GM21619 (cell line): ENCODE data around the gene DRAXIN.

ENCODE experiments used
- ATAC-seq: cut with Tn5 transposase; IDR thresholded peaks from one replicate; pipeline ENCODE4 v1.9.1; 2021; ENCODE audit not compliant: unreplicated experiment

Gene DRAXIN

GRCh38 chr1:11707621-11708276 is 16.2 kb downstream of the DRAXIN start:
- no peak for ATAC-seq

DNA sequence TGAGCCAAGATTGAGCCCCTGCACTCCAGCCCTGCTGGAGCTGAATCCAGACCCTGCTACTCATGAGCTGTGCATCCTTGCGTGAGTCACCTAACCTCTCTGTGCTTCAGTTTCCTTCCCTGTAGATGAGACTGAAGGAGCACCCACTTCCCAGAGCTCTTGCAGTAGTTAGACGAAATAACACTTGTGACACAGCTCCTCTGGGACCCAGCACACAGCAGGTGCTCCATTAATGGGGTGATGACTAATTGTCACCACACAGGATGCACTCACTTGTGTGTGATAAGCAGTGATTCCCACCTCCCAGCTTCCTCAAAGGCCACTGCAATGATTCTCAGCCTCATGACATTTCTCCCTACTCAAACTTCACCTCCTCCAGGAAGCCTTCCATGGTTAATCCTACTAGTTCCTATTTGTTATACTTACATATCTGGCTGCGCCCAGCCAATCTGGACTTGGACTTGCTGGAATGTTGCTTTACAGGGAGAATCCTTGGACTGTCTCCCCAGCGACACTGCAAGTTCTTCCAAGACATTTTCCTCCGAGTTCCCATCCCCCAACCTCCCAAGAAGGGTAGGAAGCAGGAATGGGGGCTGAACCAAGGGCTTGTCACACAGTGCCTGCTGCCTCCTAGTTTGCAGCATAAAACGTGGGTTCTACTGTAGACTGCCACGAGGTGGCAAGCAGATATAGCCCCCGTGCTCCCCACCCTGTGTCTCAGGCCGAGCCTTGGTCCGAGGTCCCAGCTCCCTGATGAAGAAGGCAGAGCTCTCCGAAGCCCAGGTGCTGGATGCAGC is 17.2 kb downstream of the DRAXIN start:
- no peak for ATAC-seq

DNA sequence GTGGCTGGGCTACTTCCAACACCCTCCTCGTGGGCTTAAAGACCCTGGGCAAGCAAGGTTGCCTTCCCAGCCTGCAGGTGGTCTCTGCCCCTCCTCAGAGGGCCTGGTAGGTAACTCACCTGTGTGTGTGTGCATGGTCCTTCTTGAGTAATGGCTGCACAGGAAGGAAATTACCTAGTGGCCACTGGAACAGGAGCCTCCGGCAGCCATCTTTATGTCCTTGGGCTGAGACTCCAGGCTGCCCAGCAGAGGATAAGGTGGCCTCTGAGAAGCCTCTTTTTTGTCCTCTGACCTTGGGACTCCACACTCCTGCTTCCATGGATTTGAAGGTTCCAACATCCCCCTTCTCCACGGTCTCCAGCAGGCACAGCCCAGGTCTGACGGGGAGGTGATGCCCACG is 20.0 kb downstream of the DRAXIN start:
- ATAC-seq: no peak

DNA sequence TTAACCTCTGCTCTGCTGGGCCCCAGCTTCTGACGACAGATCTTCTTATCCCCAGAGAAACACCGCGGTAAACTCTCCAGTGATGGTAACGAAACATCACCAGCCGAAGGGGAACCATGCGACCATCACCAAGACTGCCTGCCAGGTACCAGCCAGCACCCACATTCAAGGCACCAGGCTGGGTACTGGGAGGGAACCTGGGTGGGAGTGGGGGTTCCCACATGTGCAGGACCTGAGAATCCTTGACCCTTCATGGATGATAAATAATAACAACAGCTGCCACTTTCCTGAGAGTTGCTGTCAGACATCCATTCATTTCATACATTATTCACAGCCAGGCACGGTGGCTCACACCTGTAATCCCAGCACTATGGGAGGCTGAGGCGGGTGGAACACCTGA is 20.8 kb downstream of the DRAXIN start:
- ATAC-seq: no peak

GRCh38 chr1:11713095-11713494 is 21.6 kb downstream of the DRAXIN start:
- no peak for ATAC-seq

- ATAC-seq: no peak
Measured at GRCh38 chr1:11714831-11715575, 23.5 kb downstream of the DRAXIN start.

DNA sequence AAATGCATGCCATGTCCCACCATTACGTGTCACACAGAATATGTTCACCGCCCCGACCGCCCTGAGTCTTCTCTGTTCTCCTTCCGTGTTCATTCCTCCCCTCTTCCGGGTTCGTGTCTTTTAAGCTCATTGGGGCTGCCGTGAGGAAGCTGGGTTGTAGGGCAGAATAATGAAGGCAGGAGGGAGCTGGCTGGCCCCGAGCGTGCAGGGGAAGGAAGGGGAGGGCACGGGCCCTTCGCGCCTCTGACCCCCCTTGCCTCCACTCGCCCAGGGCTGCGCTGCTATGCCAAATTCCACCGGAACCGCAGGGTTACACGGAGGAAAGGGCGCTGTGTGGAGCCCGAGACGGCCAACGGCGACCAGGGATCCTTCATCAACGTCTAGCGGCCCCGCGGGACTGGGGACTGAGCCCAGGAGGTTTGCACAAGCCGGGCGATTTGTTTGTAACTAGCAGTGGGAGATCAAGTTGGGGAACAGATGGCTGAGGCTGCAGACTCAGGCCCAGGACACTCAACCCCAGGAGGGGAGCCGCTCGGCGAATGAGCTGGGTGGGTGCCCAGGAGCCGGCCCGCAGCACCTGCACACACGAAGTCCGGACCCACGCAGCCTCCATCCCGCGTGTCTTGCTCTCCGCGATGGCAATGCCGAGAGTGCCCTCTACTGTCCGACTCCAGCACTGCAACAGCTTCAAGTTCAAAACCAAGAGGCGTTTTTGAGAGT is 28.0 kb downstream of the DRAXIN start:
- ATAC-seq: peak; percentile 51

GRCh38 chr1:11720033-11720376 is 28.5 kb downstream of the DRAXIN start:
- no peak for ATAC-seq

DNA sequence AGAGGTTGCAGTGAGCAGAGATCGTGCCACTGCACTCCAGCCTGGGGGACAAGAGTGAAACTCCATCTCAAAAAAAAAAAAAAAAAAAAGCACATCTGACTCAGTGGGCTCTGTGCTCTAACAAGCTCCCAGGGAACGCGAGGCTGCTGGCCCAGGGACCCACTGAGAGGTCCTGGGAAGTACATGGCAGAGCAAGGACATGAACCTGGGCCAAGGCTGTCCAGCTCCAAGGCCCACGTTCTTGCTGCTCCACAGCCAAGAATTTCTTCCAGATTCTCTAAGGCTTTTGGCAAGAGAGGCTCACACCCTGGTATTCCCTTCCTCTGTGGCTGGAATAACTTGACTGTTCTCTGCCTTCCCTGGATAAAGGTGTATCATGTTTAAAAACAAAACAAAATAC is 29.0 kb downstream of the DRAXIN start:
- no peak for ATAC-seq

GRCh38 chr1:11721311-11721710 is 29.8 kb downstream of the DRAXIN start:
- ATAC-seq: no peak

GRCh38 chr1:11722538-11722937 is 31.0 kb downstream of the DRAXIN start:
- ATAC-seq: no peak

DNA sequence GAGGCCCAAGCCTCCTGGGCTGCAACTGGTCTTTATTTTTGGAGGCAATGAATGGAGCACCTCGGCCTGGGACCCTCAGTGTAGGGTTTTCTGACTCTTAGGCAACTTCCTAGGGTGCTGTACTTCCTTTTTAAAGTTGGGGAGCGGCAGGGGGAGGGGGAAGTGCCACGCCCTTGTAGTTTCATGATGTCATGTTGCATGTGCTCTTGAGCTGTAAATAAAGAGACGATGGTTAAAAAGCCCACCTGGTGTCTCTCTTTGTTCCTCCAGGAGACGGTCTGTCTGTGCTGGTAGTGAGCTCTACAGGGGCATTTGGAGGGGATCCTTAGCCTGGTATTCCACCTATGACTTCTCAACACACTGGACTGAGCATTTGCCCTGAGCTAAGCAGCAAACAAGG is 34.1 kb downstream of the DRAXIN start:
- ATAC-seq: no peak

DNA sequence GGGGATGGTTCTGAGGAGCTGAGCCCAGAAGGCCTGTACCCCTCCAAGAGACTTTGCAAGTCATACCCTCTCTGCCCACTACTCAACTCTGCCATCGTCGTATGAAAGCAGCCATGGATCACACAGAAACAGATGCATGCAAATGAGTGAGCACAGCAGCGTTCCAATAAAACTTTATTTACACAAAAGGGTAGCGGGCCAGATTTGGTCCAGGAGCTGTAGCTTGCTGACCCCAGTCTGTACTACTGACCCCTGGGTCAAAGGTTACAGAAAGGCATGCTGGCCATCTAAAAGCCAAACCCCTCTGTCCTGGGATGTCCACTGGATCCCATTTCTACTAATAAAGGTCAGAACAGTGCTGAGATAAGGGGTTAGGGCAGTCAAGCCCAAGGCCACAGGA is 35.6 kb downstream of the DRAXIN start:
- ATAC-seq: no peak

DNA sequence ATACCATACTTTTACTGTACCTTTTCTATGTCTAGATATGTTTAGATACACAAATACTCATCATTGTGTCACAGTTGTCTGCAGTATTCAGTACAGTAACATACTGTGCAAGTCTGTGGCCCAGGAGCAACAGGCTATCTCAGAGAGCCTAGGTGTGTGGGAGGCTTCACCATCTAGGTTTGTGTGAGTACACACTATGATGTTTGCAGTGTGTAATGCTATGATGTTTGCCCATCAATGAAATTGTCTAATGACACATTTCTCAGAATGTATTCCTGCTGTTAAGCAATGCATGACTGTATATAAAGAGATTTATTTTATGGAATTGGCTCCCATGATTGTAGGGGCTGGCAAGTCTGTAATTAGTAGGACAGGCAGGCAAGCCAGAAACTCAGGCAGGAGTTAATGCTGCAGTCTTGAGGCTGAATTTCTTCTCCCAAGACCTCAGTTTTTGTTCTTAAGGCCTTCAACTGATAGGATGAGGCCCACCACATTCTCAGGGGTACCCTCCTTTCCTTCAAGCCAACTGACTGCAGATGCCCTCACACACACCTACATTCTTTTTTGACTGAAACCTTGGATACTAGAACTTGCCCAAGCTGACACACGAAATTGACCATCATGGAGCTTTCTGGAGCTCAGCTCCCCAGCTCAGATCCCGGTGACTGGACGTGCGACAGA is 36.8 kb downstream of the DRAXIN start:
- ATAC-seq: no peak

DNA sequence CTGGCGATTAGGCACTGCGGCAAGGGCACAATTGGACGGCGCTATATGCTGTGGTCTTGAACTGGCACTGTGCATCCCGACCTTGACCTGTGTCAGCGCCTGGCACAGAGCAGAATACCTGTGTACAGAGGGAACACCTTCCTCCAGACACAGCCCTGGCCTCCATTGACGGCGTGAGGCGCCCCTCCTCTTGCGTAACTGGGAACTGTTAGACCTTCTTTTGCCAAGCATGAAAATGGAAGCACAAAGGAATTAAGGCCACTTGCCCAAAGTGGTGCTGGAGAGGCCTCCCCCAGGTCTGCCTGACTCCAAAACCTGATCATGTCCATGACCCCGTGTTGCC is 37.6 kb downstream of the DRAXIN start:
- no peak for ATAC-seq

DNA sequence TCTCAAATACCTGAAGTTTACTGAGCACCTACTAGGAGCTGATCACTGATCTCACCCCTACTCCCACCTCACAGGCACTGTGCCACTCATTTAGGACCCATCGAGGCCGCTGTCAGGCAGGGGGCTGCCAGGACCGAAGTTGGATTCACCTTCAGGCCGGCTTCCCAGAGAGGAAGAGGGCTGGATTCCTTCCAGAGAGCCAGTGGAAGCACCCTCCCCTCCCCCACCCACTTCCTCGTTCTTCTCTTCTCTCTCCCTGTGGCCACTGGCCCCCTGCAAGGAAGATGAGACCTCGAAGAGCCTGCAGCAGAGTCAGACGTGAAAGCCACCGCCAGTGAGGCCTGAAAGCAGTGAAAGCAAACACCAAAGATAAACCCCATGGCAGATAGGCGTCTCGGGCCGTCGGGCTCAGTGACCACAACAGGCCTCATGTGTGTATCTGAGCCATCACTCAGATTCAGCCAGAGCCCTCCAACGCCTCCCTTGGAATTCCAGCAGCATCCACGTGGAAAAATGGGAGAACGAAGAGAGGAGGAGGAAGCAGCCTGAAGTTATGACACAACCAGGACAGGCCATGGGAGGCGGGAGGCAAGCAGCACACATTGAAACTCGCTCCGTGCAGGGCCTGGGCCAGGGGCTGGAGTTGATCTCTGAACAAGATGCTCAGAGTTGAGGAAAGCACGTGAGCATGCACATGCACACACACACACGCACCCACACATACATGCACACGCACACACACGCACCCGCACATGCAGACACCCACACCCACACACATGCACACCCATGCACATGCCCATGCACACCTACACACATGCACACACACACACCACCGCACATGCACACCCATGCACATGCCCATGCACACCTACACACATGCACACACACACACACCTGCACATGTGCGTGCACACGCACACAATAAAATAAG is 38.3 kb downstream of the DRAXIN start:
- ATAC-seq: no peak

DNA sequence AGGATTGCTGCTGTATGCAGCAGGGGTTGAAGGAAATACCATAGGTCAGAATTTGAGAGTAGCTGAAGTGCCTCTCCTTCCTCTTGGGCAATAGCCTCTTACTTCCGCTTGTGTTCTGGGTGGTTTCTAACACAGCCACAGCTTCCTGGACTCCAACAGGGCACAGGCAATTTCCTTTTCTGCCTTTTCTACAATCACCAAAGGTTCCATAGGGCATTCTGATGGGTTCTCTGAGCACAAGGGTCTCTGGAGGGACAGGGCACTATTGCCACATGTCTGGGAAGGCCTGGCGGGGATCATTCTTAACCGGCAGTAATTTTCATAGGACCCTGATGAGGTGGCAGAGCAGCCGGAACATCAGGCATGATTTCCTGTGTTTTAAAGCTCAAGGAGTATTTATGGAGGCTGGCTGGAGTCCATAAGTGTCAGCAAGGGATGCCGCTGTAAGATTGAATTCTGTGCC is 39.0 kb downstream of the DRAXIN start:
- no peak for ATAC-seq

- ATAC-seq: no peak
Measured at GRCh38 chr1:11731691-11732283, 40.3 kb downstream of the DRAXIN start.

DNA sequence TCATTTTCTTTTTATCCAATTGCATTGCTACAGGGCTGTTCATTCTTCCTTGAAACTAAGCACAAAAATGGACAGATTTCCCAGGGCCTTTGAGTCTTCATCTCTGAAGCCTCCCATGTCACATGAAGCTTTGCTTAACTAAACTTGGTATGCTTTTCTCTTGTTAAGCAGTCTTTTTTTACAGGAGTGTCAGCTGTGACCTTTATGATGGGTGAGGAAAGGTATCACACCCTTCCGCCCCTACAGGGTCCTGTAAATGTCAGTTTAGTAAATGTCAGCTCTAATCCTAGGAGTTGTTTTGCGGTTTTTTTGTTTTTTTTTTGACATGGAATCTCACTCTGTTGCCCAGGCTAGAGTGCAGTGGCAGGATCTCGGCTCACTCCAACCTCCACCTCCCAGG is 41.8 kb downstream of the DRAXIN start:
- no peak for ATAC-seq

DNA sequence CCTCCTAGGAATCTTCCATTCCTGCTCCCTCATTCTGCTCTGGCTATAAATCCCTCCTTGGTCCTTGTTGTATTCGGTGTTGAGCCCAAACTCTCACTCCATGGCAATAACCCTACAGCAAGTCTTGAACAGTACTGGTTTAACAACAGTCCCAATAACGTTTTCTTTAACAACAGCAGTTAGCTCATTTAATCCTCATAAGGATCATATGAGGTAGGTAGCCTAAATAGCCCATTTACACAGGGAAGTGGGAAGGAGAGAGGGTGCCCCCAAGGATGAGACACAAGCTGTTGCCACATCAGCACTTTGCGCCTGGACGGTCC is 44.0 kb downstream of the DRAXIN start:
- no peak for ATAC-seq
